Left lung (tissue), 10 donors: ENCODE data around the gene IGSF9. TPM values are rescaled to one million over a fixed set of nuclear protein-coding genes. Genes with fewer than 3 reads are reported as not detected.

Experiments used
- ATAC-seq: fragments of 200-7000 bp; cut with Tn5 transposase; one replicate; pipeline ENCODE4 v1.9.1; 2020; ENCODE audit warnings: moderate library complexity
- DNase-seq, 4 donors: peaks; one replicate each; pipeline ENCODE4 v3.0.0-alpha.2; 2013 to 2020
- H3K27ac ChIP-seq, 2 donors: fragments of 200-600 bp; sonication (generic) in 1 of 2; one replicate each; pipeline versions ENCODE4 v1.5.0 to v1.8.0; 2020 to 2021
- H3K27me3 ChIP-seq, 2 donors: fragments of 200-600 bp; sonication (generic) in 1 of 2; one replicate each; pipeline versions ENCODE4 v1.5.0 to v1.8.0; 2020 to 2021
- H3K36me3 ChIP-seq, 2 donors: fragments of 200-600 bp; sonication (generic) in 1 of 2; one replicate each; pipeline versions ENCODE4 v1.5.0 to v1.8.0; 2020 to 2021
- H3K4me1 ChIP-seq, 2 donors: fragments of 200-600 bp; one replicate each; pipeline ENCODE4 v1.8.0; 2021
- H3K4me3 ChIP-seq, 2 donors: fragments of 200-600 bp; sonication (generic) in 1 of 2; one replicate each; pipeline versions ENCODE4 v1.5.0 to v1.8.0; 2020 to 2021; ENCODE audit warnings: mild to moderate bottlenecking in 1 of 2
- H3K9me3 ChIP-seq, 2 donors: fragments of 200-600 bp; sonication (generic) in 1 of 2; one replicate each; pipeline versions ENCODE4 v1.5.0 to v1.8.0; 2020 to 2021
- intact Hi-C, 2 donors: fragments of 100-400 bp; cut with DNase I; formaldehyde crosslinking; loops; one replicate each; pipeline versions ENCODE4 v1.11.2 to v1.14.2; 2022
- polyA plus RNA-seq, 6 donors: library from polyadenylated mRNA; unstranded; fragments of 120-200 nt; gene quantifications; one replicate each; pipeline ENCODE4 v1.2.1, GENCODE V29; 2013; ENCODE audit not compliant: insufficient read length in 6 of 6
- total RNA-seq, 2 donors: library from RNA; stranded (reverse); fragmentation: NEBNext Ultra II Directional; extraction: Animal tissue kit (Norgen Biotek cat#: 25700); gene quantifications; one replicate each; pipeline ENCODE4 v1.2.1, GENCODE V29; 2021
- TF ChIP-seq, protein P1 (sequence below), 2 donors: fragments of 200-600 bp; sonication (generic) in 1 of 2; IDR thresholded peaks; one replicate each; pipeline versions ENCODE4 v1.5.0 to v1.8.0; 2021; ENCODE audit warnings: antibody characterized with exemption in 2 of 2
- donor health status: DM: no; HTN: yes; CAD: no.
- donor health status: DM: no; HTN: no; CAD: no.

Gene IGSF9
- total and polyA plus RNA-seq, 8 donors = 2.8 to 16.9 (median 13.6) TPM

DNA sequence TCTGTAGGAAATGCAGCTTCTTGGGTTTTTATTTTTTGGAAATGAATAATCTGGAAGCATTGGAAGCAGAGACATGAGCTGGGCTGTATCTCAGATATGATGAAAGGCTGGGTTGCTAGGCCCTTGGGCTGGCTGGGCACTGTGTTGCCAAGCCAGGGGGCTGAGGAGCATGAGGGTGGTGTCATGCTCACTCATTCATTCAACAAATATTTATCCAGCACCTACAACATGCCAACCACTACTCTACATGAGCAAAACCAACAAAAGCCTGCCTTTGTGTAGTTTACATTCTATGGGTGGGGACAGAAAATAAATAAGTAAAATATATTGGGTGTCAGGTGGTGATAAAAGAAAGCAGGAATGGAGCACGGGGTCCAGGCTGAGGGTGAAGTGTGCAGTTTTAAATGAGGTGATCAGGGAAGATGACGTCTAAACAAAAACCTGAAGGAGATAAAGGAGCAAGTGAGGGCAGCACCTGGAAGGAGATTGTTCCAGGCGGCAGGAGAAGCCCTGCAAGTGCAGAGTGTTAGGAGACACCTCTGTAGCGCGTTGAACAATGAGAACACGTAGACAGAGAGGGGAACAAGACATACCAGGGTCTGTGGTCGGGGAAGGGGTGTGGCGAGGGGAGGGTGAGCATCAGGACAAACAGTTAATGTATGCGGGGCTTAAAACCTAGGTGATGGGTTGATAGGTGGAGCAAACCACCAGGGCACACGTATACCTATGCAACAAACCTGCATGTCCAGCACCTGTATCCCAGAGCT is 31.0 kb downstream of the IGSF9 start:
- peak; percentile 50 for ATAC-seq
- Histone ChIP-seq H3K36me3 (peaks cover 7 to 38% of the 10 kb centered on the region in 2 donors), H3K27me3 (no peaks in the 10 kb centered on the region), H3K27ac (peak overlapping the region; percentile 42 to 89), H3K9me3 (no peaks in the 10 kb centered on the region), H3K4me1 (peaks cover 26 to 84% of the 10 kb centered on the region in 2 donors), H3K4me3 (no peak overlapping the region)
- intact Hi-C loops = no loop called here
- TF ChIP-seq, protein P1, sequence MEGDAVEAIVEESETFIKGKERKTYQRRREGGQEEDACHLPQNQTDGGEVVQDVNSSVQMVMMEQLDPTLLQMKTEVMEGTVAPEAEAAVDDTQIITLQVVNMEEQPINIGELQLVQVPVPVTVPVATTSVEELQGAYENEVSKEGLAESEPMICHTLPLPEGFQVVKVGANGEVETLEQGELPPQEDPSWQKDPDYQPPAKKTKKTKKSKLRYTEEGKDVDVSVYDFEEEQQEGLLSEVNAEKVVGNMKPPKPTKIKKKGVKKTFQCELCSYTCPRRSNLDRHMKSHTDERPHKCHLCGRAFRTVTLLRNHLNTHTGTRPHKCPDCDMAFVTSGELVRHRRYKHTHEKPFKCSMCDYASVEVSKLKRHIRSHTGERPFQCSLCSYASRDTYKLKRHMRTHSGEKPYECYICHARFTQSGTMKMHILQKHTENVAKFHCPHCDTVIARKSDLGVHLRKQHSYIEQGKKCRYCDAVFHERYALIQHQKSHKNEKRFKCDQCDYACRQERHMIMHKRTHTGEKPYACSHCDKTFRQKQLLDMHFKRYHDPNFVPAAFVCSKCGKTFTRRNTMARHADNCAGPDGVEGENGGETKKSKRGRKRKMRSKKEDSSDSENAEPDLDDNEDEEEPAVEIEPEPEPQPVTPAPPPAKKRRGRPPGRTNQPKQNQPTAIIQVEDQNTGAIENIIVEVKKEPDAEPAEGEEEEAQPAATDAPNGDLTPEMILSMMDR (IDR thresholded peaks at IDR 0.05) = no peak
- DNase-seq = peak in 1 of 4 donors; percentile 40

DNA sequence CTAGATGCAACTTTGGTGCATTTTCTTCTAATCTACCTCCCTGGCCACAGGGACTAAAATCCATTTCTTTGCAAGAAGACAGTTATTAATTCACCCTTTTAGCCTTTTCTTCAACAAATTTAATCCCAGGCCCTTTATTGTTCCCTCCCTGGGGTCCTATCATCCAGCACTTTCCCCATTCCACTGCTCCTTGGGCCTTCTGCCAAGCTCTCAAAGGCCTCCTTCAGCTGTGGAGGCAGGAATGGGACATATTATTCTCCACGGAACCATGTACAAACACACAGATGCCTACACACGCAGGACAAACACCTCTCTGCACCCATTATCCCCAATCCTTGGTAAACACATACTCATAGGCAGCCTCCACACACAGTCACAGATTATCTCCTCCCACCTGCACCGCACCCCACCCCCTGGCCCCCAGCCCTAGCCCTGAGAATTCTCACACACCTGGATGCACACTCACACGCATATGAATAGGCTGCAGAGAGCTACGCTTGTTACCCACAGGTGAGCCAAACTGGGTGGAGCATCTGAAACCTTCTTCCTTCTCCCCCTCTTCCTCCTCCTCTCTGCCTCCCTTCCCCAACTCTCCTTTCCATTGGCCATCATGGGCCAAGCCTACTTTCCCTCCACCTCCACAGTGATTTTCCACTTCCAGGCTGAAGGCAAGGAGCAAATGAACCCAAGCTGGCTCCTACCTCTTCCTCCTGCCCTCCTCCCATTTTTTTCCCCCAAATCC is 31.8 kb downstream of the IGSF9 start:
- no peaks in the 10 kb centered on the region for H3K9me3 ChIP-seq
- peak; percentile 44 for ATAC-seq
- peaks cover under 1 to 30% of the 10 kb centered on the region in 2 donors for H3K36me3 ChIP-seq
- peaks cover 26 to 80% of the 10 kb centered on the region in 2 donors for H3K4me1 ChIP-seq
- H3K27me3 ChIP-seq = no peaks in the 10 kb centered on the region
- H3K27ac ChIP-seq = peak overlapping the region; percentile 42 to 89
- intact Hi-C loops = no loop called here
- no peak overlapping the region for H3K4me3 ChIP-seq
- TF ChIP-seq, protein P1 (IDR thresholded peaks at IDR 0.05) = no peak
- DNase-seq = peak in 1 of 4 donors; percentile 36

DNA sequence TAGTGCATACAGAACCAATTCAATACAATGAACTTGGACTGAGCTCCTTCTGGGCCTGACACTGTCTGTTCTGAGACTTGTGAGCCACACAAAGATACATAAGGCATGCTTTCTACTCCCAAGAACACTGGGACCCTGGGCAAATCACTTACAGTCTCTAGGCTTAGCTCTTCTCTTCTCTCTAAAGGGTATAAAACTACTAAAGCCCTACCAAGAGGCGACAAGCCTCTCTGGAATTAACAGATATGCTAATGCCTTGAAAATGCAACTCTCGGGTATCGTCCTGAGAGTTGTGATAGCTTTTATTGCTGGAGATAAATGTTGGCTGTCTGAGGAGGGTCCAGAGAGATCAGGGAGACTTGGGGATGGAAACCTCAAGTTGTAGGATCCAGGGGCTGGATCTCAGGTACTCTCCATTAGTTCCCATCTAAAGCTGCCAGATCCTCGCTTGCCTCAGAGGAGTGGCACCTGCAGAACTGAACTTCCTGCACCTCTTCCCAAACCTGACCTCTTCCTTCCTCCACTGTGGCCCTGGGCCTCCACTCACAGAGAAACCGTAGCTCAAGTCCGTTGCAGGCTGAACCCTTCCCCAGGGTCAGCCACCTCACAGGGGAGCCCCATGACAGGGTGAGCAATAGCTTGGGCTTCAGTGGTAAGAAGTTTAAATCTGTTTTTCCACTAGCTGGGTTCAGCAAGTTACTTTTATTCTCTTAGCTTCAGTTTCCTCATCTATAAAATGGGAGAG is 33.9 kb downstream of the IGSF9 start:
- TF ChIP-seq, protein P1 (IDR thresholded peaks at IDR 0.05) = no peak
- intact Hi-C loops = no loop called here
- Histone ChIP-seq H3K27me3 (no peaks in the 10 kb centered on the region), H3K27ac (peak overlapping the region; percentile 87 to 89), H3K9me3 (no peaks in the 10 kb centered on the region), H3K36me3 (peaks cover 0 to 9% of the 10 kb centered on the region in 2 donors), H3K4me1 (peaks cover 20 to 59% of the 10 kb centered on the region in 2 donors), H3K4me3 (no peak overlapping the region)
- no peak for ATAC-seq
- DNase-seq = no peak

DNA sequence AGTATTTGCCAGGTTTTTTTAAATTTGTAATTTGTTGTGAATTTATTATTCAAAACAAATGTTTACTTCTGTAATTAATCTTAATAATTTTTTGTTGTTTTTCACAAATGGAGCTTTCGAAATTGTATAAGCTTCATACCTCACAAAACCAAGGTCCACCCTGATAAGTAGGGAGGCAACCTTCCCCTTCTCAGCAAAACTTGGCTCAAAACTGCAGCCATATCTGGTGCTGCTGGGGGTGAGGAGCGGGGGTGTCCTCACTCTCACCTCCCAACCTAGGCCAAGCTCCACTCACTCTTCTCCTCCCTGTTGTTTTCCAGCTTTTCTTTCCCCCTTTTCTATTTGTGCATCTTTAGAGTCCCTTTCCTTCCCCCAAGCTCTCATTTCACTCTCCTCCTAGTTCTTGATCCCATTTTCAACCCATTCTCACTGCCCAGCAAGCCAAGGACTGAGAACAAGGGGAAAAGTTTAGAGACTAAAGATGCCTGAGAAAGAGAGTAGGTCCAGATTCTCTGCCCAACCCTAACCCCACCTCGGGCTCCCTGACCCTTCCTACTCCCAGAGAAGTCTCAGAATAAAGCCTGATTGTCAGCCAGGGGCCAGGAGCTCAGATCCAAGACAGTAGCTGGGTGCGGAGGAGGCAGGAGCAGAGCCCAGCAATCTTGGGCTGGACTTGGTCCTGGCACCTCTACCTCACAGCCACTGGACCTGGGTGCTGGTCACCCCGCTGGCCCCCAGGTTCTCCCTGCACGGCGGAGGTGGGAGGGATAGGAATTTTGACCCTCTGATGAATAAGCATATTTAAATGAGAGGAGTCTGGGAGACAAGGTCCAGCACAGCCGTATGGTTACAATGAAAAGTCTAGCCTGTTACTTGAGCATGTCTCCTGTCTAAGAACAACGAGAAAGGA is 37.1 kb downstream of the IGSF9 start:
- TF ChIP-seq, protein P1 (IDR thresholded peaks at IDR 0.05) = no peak
- H3K9me3 ChIP-seq = no peaks in the 10 kb centered on the region
- peak overlapping the region in 1 of 2 donors; percentile 18 for H3K27ac ChIP-seq
- H3K4me1 ChIP-seq = peaks cover 18 to 42% of the 10 kb centered on the region in 2 donors
- intact Hi-C loops = no loop called here
- no peaks in the 10 kb centered on the region for H3K36me3 ChIP-seq
- DNase-seq (peak in 1 of 4 donors; percentile 10), ATAC-seq (no peak)
- no peak overlapping the region for H3K4me3 ChIP-seq
- H3K27me3 ChIP-seq = no peaks in the 10 kb centered on the region
